HTERT RPE-1 (cell line): ENCODE measurements around the gene UBE2D2.

Experiments used
- in situ Hi-C: fragments of 300-500 bp; cut with MboI; formaldehyde crosslinking; loops from 4 replicates; pipeline ENCODE4 v1.14.3; 2020; ENCODE audit warnings: low sequenced_read_pairs

Gene UBE2D2

GRCh38 chr5:139646111-139646510 is 85.0 kb downstream of the UBE2D2 start:
- in situ Hi-C loops = no loop called here

GRCh38 chr5:139646912-139647505 is 85.9 kb downstream of the UBE2D2 start:
- in situ Hi-C loops = no loop called here

- in situ Hi-C loops = no loop called here
These were observed 86.5 kb downstream of the UBE2D2 start for GRCh38 chr5:139647506-139648204.

- in situ Hi-C loops = no loop called here
These were observed 87.3 kb downstream of the UBE2D2 start, which contains the start of gene CXXC5 for GRCh38 chr5:139648205-139649081. CXXC5 (plus strand) TSS chr5:139648349; CDS start chr5:139680524, 32,175 bp downstream.

GRCh38 chr5:139649082-139649991 is 88.2 kb downstream of the UBE2D2 start:
- in situ Hi-C loops = no loop called here

- in situ Hi-C loops = no loop called here
These were observed 89.0 kb downstream of the UBE2D2 start for GRCh38 chr5:139650031-139650688.

GRCh38 chr5:139650689-139651042 is 89.5 kb downstream of the UBE2D2 start:
- in situ Hi-C loops = no loop called here

DNA sequence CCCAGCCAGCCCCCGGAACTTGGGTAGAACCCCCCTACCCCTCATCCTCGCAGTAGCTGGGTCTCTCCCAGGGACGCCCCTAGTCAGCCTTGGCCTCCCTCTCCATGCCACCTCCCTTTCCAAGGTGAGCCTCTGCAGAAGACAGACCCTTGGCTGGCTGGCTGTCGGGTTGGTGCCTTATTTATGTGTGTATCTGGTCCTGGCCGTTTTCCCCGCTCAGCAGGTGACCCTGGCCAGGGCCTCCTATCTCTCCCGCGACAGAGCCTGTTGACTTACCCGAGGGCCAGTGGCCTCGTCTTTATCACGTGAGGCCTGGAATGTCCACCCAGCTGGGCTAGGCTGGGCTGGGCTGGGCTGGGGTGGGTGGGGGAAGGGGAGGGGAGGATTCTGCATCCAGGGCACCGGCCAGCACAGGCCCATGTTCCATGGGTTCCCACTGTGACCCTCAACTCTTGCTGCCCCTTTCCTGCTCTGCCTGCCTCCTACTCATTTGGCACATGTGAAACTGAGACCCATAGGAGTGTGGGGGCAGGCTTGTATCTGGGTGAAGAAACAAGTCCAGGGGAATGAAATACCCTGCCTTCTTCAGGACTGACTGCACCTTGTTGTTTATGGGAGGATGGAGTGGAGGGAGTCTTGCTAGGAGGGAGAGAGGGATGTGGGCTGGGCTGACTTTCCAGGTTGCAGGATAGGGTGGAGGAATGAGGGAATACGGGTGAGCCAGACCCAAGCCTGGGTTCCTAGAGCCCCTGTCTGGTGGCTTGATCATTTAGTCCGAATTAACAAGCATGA is 90.1 kb downstream of the UBE2D2 start:
- in situ Hi-C loops = no loop called here

DNA sequence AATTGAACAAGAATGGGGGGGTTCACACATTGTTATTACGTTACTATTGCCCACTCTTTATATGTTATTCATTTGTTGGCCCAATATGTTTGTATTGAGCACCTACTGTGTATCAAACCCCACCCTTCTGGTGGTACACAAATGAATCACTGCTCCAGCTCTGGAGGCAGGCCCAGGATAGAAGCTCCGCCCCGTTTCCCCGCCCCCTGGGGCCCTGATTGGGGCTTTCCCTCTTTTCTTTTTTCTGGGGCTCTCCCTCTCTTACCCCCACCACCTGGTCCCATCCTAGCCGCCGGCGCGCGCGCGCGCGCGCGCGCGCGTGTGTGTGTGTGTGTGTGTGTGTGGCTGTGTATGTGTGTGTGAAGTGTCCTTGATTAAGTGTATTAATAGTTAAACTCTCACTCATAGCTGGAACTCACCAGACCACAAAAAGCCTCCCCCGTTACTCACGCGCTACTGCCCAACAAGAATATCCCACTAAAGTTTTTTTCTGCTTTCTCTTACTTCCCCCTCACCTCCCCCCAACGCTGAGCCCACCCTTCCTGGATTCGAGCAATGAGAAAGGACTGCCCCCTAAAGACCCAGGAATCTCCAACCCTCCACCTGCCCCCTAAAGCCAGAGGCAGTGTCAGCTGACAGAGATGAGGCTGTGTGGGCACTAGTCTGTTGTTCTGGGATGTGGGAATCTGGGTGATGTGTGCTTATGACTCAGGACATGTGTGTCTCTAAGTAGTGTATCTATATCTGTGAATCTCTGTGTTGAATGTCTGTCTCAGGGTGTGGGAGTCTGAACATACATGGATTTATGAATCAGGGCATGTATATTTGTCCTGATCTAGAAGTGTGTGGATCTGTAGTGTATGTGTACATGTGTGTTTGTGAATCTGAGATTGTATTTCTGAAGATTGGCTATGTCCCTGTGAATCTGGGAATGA is 91.0 kb downstream of the UBE2D2 start:
- in situ Hi-C loops = no loop called here

- in situ Hi-C loops = no loop called here
These were observed 91.7 kb downstream of the UBE2D2 start for GRCh38 chr5:139652788-139653241.

DNA sequence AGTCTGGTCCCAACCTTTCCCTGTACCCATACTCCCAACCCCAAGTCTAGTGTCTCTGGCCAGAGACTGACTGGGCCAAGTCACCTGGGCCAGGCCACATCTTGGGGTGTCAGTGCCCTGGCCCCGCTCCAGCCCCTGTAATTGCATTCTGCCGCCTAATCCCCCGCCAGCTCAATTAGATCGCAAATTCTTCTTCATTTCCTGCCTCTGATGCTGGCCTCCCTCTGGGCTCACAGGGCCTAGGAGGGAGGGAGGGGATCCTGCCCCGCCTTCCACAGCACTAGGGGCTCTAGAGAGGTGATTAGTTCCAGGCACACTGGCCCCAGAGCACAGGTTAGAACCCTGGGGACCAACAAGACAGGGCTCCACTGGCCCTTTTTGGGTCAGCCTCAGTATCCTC is 92.5 kb downstream of the UBE2D2 start:
- in situ Hi-C loops = no loop called here

DNA sequence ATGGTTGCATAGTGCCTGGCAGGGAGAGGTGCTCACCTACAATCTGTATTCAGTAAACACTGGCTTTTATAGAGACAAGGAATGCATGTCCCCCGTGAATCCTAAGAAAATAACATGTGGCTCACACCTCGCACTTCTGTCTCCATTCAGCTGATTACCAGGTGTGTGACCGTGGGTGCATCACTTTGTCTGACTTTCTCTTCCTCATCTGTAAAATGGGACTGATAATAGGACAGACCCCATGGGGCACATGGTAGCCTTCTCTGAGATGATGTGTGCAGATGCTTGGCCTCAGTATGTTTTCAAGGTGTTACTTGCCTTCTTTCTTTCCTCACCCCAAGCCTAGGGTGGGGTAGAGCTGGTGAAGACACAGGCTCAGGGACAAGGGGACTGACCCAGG is 93.3 kb downstream of the UBE2D2 start:
- in situ Hi-C loops = no loop called here

DNA sequence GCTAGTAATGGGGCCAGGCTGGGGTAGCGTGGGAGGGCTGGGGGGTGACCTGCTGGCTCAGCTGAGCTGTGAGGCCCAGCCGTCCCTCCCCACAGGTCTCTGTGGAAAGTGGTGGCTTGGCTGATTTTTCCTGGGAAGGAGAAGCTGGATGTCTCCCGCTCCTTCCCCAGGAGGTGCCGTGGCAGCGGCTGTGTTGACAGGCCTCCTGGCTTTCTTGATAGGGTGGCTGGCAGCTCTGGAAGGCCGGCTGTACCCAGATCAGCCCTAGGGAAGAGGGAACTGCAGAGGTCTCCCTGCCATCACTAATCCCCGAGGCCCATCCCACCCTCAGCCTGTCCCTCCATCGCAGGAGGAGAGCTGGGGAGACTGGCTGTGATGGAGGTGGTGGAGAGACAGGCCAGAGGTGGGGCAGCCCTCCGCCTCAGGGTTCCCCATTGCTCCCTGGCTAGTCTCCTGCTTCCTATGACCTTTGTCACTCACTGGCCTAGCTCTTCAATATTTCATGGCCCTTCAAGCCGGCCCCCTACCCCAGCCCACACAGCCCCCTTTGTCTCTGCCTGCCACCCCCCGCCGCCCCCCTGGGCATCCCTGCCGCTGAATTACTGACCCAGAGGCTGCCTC is 93.8 kb downstream of the UBE2D2 start:
- in situ Hi-C loops = no loop called here

- in situ Hi-C loops = no loop called here
These were observed 94.7 kb downstream of the UBE2D2 start for GRCh38 chr5:139655727-139656271.

- in situ Hi-C loops = no loop called here
These were observed 96.5 kb downstream of the UBE2D2 start for GRCh38 chr5:139657363-139658321.

DNA sequence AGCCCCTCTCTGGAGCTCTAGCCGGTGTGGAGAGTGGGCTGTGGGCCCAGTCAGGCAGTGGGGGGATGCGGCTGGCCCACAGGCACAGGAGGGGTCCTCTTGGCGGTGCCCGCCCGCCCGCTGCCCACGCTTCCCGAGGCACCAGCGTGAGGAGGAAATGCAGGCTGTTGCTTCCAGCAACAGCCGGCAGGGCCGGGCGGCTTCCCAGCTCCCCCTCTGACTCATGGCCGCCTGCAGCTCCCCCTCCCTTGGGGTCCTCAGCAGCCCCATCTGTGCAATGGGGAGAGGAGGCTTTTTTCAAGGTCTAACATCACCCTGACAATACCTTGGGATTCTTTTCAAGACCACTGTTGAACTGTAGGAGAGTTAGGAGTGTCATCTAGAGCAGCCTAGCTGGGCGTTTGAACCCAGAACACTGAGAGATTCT is 97.4 kb downstream of the UBE2D2 start:
- in situ Hi-C loops = no loop called here
